Type B pancreatic cell (in vitro differentiated cells): Measurements from ENCODE around the gene GALM. TPM values are rescaled to one million over a fixed set of nuclear protein-coding genes. Genes with fewer than 3 reads are reported as not detected.

Experiments used
- DNase-seq: peaks from one replicate; pipeline ENCODE4 v3.0.0; 2021; ENCODE audit warnings: mixed read lengths; ENCODE audit not compliant: unreplicated experiment; ENCODE audit errors: extremely low spot score
- H3K27ac Mint-ChIP-seq: 2 replicates; pipeline ENCODE4 v1.8.0; 2021; ENCODE audit warnings: mild to moderate bottlenecking, mixed read lengths
- H3K27me3 Mint-ChIP-seq: 2 replicates; pipeline ENCODE4 v1.8.0; 2021; ENCODE audit warnings: mixed read lengths
- H3K36me3 Mint-ChIP-seq: 2 replicates; pipeline ENCODE4 v1.8.0; 2021; ENCODE audit warnings: mixed read lengths
- H3K4me1 Mint-ChIP-seq: one replicate; pipeline ENCODE4 v1.8.0; 2021; ENCODE audit warnings: mixed read lengths; ENCODE audit not compliant: unreplicated experiment
- H3K4me3 Mint-ChIP-seq: 2 replicates; pipeline ENCODE4 v1.8.0; 2021; ENCODE audit warnings: mild to moderate bottlenecking, mixed read lengths
- H3K9me3 Mint-ChIP-seq: 2 replicates; pipeline ENCODE4 v1.8.0; 2021; ENCODE audit warnings: mixed read lengths
- total RNA-seq: library from RNA; stranded (reverse); gene quantifications from 2 replicates; pipeline ENCODE4 v1.2.1, GENCODE V29; 2021; ENCODE audit warnings: low replicate concordance
- TF ChIP-seq, protein P1 (sequence below): fragments of 200-600 bp; sonication (generic); conservative IDR thresholded peaks from 2 replicates; pipeline ENCODE4 v1.5.0; 2021; ENCODE audit warnings: antibody characterized with exemption, mild to moderate bottlenecking

Gene GALM
- total RNA-seq, 1 donor from 2014 or later: 16.1 TPM

DNA sequence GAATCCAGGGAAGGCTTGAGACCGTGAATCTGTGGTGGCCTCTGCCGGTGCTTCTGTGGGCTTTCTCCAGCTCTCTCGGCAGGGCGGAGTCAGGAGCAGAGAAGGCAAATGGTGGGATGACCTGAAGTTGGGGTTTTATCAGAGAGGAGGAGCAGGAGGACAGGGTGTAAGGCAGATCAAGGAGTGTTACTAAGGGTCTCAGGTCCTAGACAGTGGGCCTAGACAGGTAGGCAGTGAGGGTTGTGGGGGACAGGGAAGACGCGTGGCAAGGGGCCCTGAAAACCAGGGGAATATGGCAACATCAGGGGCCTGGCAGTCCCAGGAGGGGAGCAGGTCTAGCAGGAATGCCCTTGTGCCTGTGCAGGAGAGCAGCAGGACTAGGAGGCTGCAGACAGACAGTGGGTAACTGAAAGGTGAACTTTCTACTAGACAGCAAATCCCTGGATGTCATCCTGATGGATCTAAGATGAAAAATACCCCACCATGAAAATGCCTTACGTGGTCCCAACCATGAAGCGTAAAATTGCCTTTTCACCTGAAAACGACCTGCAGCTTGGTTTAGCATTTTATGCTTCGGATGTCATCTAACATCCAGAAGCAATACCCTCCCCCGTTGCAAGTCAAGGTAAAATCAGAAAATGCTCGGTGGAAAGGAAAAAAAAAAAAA is 43.1 kb downstream of the GALM start:
- DNase-seq: no peak

DNA sequence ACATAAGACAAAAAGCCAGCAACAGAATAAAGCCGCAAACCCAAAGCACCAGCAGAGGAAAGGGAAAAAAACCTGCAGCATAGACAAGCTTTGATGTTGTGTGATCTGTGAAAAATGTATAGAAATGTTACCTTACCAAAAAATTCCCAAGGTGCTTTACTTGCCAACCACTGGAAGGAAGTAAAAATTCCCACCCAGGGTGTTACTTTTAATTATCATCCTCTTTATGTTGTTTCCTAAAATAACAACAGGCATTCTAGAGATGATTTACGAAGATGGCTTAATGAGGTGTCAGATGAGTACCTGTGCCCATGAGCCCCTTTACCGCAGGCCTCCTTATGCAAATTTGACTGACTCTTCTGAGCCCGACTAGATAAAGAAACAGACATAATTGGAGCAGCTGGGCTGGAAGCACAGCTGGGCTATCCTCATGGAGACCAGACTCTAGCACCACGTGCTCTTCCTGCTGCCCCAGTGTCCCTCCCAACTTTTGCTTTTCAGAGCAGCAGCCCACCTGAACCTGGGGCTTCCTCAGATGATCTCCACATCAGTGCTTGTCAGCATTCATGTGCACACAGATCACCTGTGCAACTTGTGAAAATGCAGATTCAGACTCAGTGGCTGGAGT is 43.8 kb downstream of the GALM start:
- Mint-ChIP-seq H3K27ac (no peak overlapping the region), H3K4me1 (peaks cover 5% of the 10 kb centered on the region), H3K36me3 (peaks cover 15% of the 10 kb centered on the region), H3K9me3 (peaks cover 10% of the 10 kb centered on the region), H3K27me3 (no peaks in the 10 kb centered on the region), H3K4me3 (no peak overlapping the region)
- DNase-seq: no peak
- TF ChIP-seq, protein P1, sequence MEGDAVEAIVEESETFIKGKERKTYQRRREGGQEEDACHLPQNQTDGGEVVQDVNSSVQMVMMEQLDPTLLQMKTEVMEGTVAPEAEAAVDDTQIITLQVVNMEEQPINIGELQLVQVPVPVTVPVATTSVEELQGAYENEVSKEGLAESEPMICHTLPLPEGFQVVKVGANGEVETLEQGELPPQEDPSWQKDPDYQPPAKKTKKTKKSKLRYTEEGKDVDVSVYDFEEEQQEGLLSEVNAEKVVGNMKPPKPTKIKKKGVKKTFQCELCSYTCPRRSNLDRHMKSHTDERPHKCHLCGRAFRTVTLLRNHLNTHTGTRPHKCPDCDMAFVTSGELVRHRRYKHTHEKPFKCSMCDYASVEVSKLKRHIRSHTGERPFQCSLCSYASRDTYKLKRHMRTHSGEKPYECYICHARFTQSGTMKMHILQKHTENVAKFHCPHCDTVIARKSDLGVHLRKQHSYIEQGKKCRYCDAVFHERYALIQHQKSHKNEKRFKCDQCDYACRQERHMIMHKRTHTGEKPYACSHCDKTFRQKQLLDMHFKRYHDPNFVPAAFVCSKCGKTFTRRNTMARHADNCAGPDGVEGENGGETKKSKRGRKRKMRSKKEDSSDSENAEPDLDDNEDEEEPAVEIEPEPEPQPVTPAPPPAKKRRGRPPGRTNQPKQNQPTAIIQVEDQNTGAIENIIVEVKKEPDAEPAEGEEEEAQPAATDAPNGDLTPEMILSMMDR: no peak

More for the DNA sequence above, 43.1 kb downstream of the GALM start:
- H3K4me1 Mint-ChIP-seq: peaks cover 5% of the 10 kb centered on the region
- peaks cover 10% of the 10 kb centered on the region for H3K9me3 Mint-ChIP-seq
- no peak overlapping the region for H3K27ac Mint-ChIP-seq
- TF ChIP-seq, protein P1: no peak
- H3K4me3 Mint-ChIP-seq: no peak overlapping the region
- no peaks in the 10 kb centered on the region for H3K27me3 Mint-ChIP-seq
- peaks cover 12% of the 10 kb centered on the region for H3K36me3 Mint-ChIP-seq

DNA sequence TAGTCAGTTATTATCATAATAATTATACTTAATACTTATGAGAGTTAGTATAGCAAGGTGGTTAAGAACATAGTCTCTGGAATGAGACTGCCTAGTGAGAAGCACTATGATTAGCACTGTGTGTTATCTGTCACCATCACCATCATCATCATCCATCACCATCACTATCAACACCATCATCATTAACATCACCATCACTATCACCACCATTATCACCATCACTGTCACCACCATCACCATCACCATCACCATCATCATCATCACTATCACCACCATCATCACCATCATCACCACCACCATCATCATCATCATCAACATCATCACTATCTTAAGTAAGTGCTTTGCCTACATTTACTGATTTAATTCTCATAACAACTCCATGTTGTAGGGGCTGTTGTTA is 45.6 kb downstream of the GALM start:
- Mint-ChIP-seq H3K4me3 (no peak overlapping the region), H3K27ac (no peak overlapping the region), H3K9me3 (peaks cover 5% of the 10 kb centered on the region), H3K27me3 (no peaks in the 10 kb centered on the region), H3K36me3 (peaks cover 10% of the 10 kb centered on the region), H3K4me1 (peaks cover 5% of the 10 kb centered on the region)
- DNase-seq: no peak
- TF ChIP-seq, protein P1: no peak

DNA sequence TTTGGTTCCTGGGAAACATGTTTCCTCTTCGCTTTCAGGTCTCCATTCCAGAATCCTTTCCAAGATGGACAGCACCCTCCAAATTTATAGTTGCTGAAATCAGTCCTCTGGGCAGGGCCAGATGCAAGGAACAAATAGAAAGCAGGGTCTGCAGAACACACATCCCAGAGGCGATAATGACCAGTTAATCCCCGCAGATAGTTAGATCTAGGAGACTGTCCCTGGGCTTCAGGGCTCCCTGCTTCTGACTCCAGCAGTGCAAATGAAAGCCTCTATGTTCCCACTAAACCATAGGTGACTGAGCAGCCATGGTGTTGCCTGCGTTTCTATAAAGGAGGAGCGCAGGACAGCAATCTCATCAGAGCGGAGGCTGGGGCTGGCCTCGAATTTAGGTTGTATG is 46.5 kb downstream of the GALM start:
- Mint-ChIP-seq H3K27ac (no peak overlapping the region), H3K4me1 (peaks cover 5% of the 10 kb centered on the region), H3K9me3 (peaks cover 5% of the 10 kb centered on the region), H3K36me3 (peaks cover 10% of the 10 kb centered on the region), H3K27me3 (no peaks in the 10 kb centered on the region), H3K4me3 (no peak overlapping the region)
- DNase-seq: no peak
- TF ChIP-seq, protein P1: no peak

DNA sequence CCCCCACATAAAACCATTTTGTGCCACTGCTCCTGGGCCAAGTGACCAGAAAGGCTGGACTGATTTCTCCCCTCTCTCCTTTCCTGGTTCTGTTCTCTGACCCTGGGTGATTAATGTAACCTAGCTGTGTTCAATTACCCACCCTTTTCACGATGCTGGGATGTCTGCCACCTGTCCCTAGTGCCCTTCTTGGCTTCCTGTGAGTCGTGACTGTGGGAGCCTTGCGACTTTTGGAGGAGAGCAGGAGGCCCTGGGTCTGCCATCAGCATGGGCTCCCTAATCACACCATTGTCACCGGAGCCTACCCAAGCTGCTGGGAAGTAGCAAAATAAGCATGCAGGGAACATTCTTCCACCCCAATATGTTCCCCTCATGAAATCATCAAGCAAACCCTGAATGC is 47.0 kb downstream of the GALM start:
- TF ChIP-seq, protein P1: no peak
- H3K4me3 Mint-ChIP-seq: no peak overlapping the region
- H3K4me1 Mint-ChIP-seq: peaks cover 5% of the 10 kb centered on the region
- no peaks in the 10 kb centered on the region for H3K27me3 Mint-ChIP-seq
- no peak overlapping the region for H3K27ac Mint-ChIP-seq
- peaks cover 10% of the 10 kb centered on the region for H3K36me3 Mint-ChIP-seq
- peaks cover 5% of the 10 kb centered on the region for H3K9me3 Mint-ChIP-seq
- no peak for DNase-seq
